ENCODE data around the gene SNURF. TPM values are rescaled to one million over a fixed set of nuclear protein-coding genes. Genes with fewer than 3 reads are reported as not detected.

Gene SNURF
- total and polyA plus RNA-seq, 2 experiments from 2014 or later = 7.2 to 12.0 TPM

DNA sequence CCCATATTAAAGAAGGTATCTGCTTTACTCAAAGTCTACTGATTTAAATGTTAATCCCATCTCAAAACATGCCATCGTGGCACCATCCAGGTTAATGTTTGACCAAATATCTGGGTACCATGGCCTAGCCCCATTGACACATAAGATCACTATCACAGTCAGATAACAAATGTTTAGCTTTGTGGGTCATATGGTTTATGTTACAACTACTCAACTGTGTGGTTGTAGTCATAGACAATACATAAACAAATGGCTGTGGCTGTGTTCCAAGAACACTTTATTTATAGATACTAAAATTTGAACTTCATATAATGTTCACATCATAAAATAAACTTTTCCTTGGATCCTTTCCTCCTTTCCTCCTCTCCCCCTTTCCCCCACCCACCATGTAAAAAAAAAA is 9.8 kb upstream of the SNURF start:
- WGBS (ENCODE audit: low lambda C conversion rate, missing lambda C conversion rate) = 42% methylated on average over 1 of the region's 1 CpG
- H3K36me3 ChIP-seq (replicated peaks; ENCODE audit: insufficient read depth, low read depth) = no peaks in the 10 kb centered on the region
- H3K79me2 ChIP-seq = no peaks in the 10 kb centered on the region
- no peaks in the 10 kb centered on the region for H3K9me2 ChIP-seq (replicated peaks; ENCODE audit: insufficient read depth)
- H2AFZ ChIP-seq = no peak overlapping the region
- H3K27ac ChIP-seq = no peak overlapping the region
- TF ChIP-seq EZH2phosphoT487 (IDR thresholded peaks at IDR 0.05; ENCODE audit: low read depth, severe bottlenecking, unreplicated experiment) = no peak
- TF ChIP-seq, protein P1, sequence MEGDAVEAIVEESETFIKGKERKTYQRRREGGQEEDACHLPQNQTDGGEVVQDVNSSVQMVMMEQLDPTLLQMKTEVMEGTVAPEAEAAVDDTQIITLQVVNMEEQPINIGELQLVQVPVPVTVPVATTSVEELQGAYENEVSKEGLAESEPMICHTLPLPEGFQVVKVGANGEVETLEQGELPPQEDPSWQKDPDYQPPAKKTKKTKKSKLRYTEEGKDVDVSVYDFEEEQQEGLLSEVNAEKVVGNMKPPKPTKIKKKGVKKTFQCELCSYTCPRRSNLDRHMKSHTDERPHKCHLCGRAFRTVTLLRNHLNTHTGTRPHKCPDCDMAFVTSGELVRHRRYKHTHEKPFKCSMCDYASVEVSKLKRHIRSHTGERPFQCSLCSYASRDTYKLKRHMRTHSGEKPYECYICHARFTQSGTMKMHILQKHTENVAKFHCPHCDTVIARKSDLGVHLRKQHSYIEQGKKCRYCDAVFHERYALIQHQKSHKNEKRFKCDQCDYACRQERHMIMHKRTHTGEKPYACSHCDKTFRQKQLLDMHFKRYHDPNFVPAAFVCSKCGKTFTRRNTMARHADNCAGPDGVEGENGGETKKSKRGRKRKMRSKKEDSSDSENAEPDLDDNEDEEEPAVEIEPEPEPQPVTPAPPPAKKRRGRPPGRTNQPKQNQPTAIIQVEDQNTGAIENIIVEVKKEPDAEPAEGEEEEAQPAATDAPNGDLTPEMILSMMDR (IDR thresholded peaks at IDR 0.05; ENCODE audit: poor library complexity) = no peak
- TF ChIP-seq EZH2 (IDR thresholded peaks at IDR 0.05; ENCODE audit: borderline replicate concordance) = no peak
- H3K4me3 ChIP-seq = no peak overlapping the region
- no peaks in the 10 kb centered on the region for H3K9me3 ChIP-seq (ENCODE audit: low read depth)
- H4K20me1 ChIP-seq (ENCODE audit: insufficient read depth, poor library complexity, severe bottlenecking) = no peaks in the 10 kb centered on the region
- no peaks in the 10 kb centered on the region for H3K4me1 ChIP-seq (ENCODE audit: insufficient read depth)
- DNase-seq (ENCODE audit: low spot score) = peak; percentile 5
- no peaks in the 10 kb centered on the region for H3K27me3 ChIP-seq
- H3K4me2 ChIP-seq = no peak overlapping the region

DNA sequence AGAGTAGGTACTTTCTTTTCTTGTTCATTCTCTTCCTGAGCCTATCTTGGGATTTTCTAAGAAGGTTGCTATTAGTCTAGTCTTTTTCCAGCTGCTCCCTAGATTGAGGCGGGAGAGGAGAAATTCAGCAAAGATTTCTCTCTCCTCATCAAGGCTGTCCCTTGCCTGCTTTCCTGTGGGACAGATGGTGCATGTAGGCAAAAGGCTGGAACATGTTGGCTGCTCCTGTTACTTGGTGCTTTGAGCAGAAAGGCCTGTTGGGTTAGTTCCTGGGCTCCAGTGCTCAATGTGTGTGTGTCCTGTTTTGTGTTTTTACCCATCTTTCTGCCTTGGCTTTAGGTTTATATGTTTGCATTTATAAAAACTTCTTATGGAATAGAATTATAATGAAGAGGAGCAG is 9.1 kb upstream of the SNURF start:
- H2AFZ ChIP-seq = no peak overlapping the region
- H3K4me1 ChIP-seq (ENCODE audit: insufficient read depth) = no peaks in the 10 kb centered on the region
- DNase-seq (ENCODE audit: low spot score) = no peak
- no peak overlapping the region for H3K4me3 ChIP-seq
- H3K79me2 ChIP-seq = no peaks in the 10 kb centered on the region
- no peak overlapping the region for H3K27ac ChIP-seq
- H4K20me1 ChIP-seq (ENCODE audit: insufficient read depth, poor library complexity, severe bottlenecking) = no peaks in the 10 kb centered on the region
- H3K9me3 ChIP-seq (ENCODE audit: low read depth) = no peaks in the 10 kb centered on the region
- H3K27me3 ChIP-seq = no peaks in the 10 kb centered on the region
- no peaks in the 10 kb centered on the region for H3K9me2 ChIP-seq (replicated peaks; ENCODE audit: insufficient read depth)
- WGBS (ENCODE audit: low lambda C conversion rate, missing lambda C conversion rate) = 71% methylated on average over 1 of the region's 1 CpG
- TF ChIP-seq, protein P1 (IDR thresholded peaks at IDR 0.05; ENCODE audit: poor library complexity) = no peak
- no peak for TF ChIP-seq EZH2 (IDR thresholded peaks at IDR 0.05; ENCODE audit: borderline replicate concordance)
- no peak for TF ChIP-seq EZH2phosphoT487 (IDR thresholded peaks at IDR 0.05; ENCODE audit: low read depth, severe bottlenecking, unreplicated experiment)
- H3K36me3 ChIP-seq (replicated peaks; ENCODE audit: insufficient read depth, low read depth) = no peaks in the 10 kb centered on the region
- no peak overlapping the region for H3K4me2 ChIP-seq

DNA sequence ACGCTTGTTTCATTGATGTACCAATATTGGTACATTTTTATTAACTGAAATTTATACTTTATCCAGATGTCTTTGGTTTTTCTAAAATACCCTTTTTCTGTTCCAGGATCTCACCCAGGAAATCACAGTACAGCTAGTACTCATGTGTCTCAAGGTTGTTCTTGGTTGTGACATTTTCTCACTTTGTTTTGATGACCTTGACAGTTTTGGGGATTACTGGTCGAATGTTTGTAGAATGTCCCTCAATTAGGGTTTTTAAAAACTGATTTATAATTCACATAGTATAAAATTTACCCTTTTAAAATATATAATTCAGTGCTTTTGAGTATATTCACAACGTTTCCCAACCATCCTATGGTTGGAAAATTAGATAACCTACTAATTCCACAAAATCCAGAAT is 6.3 kb upstream of the SNURF start:
- Histone ChIP-seq H3K36me3 (replicated peaks; ENCODE audit: insufficient read depth, low read depth) (no peaks in the 10 kb centered on the region), H3K27me3 (no peaks in the 10 kb centered on the region), H3K9me2 (replicated peaks; ENCODE audit: insufficient read depth) (no peaks in the 10 kb centered on the region), H3K4me1 (ENCODE audit: insufficient read depth) (no peaks in the 10 kb centered on the region), H3K79me2 (no peaks in the 10 kb centered on the region), H3K27ac (no peak overlapping the region), H3K4me3 (no peak overlapping the region), H4K20me1 (ENCODE audit: insufficient read depth, poor library complexity, severe bottlenecking) (no peaks in the 10 kb centered on the region), H3K4me2 (no peak overlapping the region), H3K9me3 (ENCODE audit: low read depth) (no peaks in the 10 kb centered on the region), H2AFZ (no peak overlapping the region)
- 68% methylated on average over 3 of the region's 3 CpGs for WGBS (ENCODE audit: low lambda C conversion rate, missing lambda C conversion rate)
- no peak for DNase-seq (ENCODE audit: low spot score)
- TF ChIP-seq EZH2phosphoT487 (IDR thresholded peaks at IDR 0.05; ENCODE audit: low read depth, severe bottlenecking, unreplicated experiment) (no peak), EZH2 (IDR thresholded peaks at IDR 0.05; ENCODE audit: borderline replicate concordance) (no peak)
- TF ChIP-seq, protein P1 (IDR thresholded peaks at IDR 0.05; ENCODE audit: poor library complexity) = no peak

DNA sequence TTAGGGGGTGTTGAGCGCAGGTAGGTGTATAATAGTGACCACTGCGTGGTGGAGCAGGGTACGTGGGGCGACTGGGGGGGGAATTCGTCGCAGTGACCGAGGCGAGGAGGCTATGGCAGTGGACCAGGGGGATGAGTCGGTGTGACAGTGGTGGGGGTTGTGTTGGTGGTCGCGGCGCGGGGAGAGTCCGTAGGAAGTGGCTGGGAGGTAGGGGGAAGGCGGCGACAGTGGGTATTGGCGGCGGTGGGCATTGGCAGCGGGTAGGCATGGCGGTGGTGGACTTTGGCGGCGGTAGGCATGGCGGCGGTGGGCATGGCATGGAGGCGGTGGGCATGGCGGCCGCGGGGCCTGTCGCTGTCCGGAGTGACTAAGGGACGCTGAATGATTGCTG is 739 bp downstream of the SNURF start:
- H3K4me3 ChIP-seq = peak overlapping the region; percentile 77
- H3K79me2 ChIP-seq = peaks cover 48% of the 10 kb centered on the region
- no peaks in the 10 kb centered on the region for H3K4me1 ChIP-seq (ENCODE audit: insufficient read depth)
- no peaks in the 10 kb centered on the region for H3K36me3 ChIP-seq (replicated peaks; ENCODE audit: insufficient read depth, low read depth)
- H3K9me2 ChIP-seq (replicated peaks; ENCODE audit: insufficient read depth) = no peaks in the 10 kb centered on the region
- H3K4me2 ChIP-seq = peak overlapping the region; percentile 83
- H3K27me3 ChIP-seq = no peaks in the 10 kb centered on the region
- H3K27ac ChIP-seq = peak overlapping the region; percentile 96
- H2AFZ ChIP-seq = peak overlapping the region; percentile 70
- TF ChIP-seq EZH2phosphoT487 (IDR thresholded peaks at IDR 0.05; ENCODE audit: low read depth, severe bottlenecking, unreplicated experiment) (no peak), EZH2 (IDR thresholded peaks at IDR 0.05; ENCODE audit: borderline replicate concordance) (no peak)
- TF ChIP-seq, protein P1 (IDR thresholded peaks at IDR 0.05; ENCODE audit: poor library complexity) = no peak
- 72% methylated on average over 14 of the region's 31 CpGs for WGBS (ENCODE audit: low lambda C conversion rate, missing lambda C conversion rate)
- no peaks in the 10 kb centered on the region for H3K9me3 ChIP-seq (ENCODE audit: low read depth)
- peaks cover 21% of the 10 kb centered on the region for H4K20me1 ChIP-seq (ENCODE audit: insufficient read depth, poor library complexity, severe bottlenecking)
- peak; percentile 6 for DNase-seq (ENCODE audit: low spot score)

Data from hepatocyte (in vitro differentiated cells).